Ishikawa (cell line): Measurements from ENCODE around the gene DCLK1.

Experiments used
- CEBPB ChIP-seq: IDR thresholded peaks from 2 replicates; pipeline ENCODE4 v1.6.1; 2012
- CREB1 ChIP-seq: IDR thresholded peaks from 2 replicates; pipeline ENCODE4 v1.6.1; 2012; ENCODE audit warnings: low read depth
- EP300 ChIP-seq: IDR thresholded peaks from 2 replicates; pipeline ENCODE4 v1.6.1; 2012; ENCODE audit warnings: borderline replicate concordance
- FOXM1 ChIP-seq: IDR thresholded peaks from 2 replicates; pipeline ENCODE4 v1.6.1; 2012; ENCODE audit warnings: low read depth, borderline replicate concordance
- MAX ChIP-seq: IDR thresholded peaks from 2 replicates; pipeline ENCODE4 v1.6.1; 2012
- NFIC ChIP-seq: IDR thresholded peaks from 2 replicates; pipeline ENCODE4 v1.6.1; 2012
- RAD21 ChIP-seq: IDR thresholded peaks from 2 replicates; pipeline ENCODE4 v1.6.1; 2012; ENCODE audit warnings: low read depth
- TAF1 ChIP-seq: IDR thresholded peaks from 2 replicates; pipeline ENCODE4 v1.6.1; 2012; ENCODE audit warnings: low read depth, mild to moderate bottlenecking
- TEAD4 ChIP-seq: IDR thresholded peaks from 2 replicates; pipeline ENCODE4 v1.6.1; 2012
- USF1 ChIP-seq: IDR thresholded peaks from 2 replicates; pipeline ENCODE4 v1.6.1; 2012
- YY1 ChIP-seq: IDR thresholded peaks from 2 replicates; pipeline ENCODE4 v1.6.1; 2012; ENCODE audit warnings: low read depth
- ZBTB7A ChIP-seq: IDR thresholded peaks from 2 replicates; pipeline ENCODE4 v1.6.1; 2012; ENCODE audit warnings: low read depth
- TF ChIP-seq, protein P1 (sequence below): IDR thresholded peaks from 2 replicates; pipeline ENCODE4 v1.6.1; 2012; ENCODE audit warnings: low read depth, mild to moderate bottlenecking

- no peak for TF ChIP-seq EP300
- TF ChIP-seq TAF1: no peak
- TF ChIP-seq ZBTB7A: no peak
- no peak for TF ChIP-seq FOXM1
- no peak for TF ChIP-seq RAD21
- no peak for TF ChIP-seq CEBPB
- TF ChIP-seq, protein P1, sequence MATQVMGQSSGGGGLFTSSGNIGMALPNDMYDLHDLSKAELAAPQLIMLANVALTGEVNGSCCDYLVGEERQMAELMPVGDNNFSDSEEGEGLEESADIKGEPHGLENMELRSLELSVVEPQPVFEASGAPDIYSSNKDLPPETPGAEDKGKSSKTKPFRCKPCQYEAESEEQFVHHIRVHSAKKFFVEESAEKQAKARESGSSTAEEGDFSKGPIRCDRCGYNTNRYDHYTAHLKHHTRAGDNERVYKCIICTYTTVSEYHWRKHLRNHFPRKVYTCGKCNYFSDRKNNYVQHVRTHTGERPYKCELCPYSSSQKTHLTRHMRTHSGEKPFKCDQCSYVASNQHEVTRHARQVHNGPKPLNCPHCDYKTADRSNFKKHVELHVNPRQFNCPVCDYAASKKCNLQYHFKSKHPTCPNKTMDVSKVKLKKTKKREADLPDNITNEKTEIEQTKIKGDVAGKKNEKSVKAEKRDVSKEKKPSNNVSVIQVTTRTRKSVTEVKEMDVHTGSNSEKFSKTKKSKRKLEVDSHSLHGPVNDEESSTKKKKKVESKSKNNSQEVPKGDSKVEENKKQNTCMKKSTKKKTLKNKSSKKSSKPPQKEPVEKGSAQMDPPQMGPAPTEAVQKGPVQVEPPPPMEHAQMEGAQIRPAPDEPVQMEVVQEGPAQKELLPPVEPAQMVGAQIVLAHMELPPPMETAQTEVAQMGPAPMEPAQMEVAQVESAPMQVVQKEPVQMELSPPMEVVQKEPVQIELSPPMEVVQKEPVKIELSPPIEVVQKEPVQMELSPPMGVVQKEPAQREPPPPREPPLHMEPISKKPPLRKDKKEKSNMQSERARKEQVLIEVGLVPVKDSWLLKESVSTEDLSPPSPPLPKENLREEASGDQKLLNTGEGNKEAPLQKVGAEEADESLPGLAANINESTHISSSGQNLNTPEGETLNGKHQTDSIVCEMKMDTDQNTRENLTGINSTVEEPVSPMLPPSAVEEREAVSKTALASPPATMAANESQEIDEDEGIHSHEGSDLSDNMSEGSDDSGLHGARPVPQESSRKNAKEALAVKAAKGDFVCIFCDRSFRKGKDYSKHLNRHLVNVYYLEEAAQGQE: no peak
- no peak for TF ChIP-seq TEAD4
- no peak for TF ChIP-seq CREB1
- TF ChIP-seq YY1: no peak
- no peak for TF ChIP-seq NFIC
- TF ChIP-seq USF1: no peak
- TF ChIP-seq MAX: no peak
Measured at GRCh38 chr13:36062249-36062648, 68.9 kb downstream of the DCLK1 start.
